Spinal cord (tissue), 10 donors: ENCODE data around the gene HGS. TPM values are rescaled to one million over a fixed set of nuclear protein-coding genes. Genes with fewer than 3 reads are reported as not detected.
"Not testable (repeated sequence)": the region's sequence is repeated elsewhere in the genome, so short reads cannot be mapped to it uniquely, and the experiment has no call there.

Source experiments
- DNase-seq, 6 donors: peaks; one replicate each; pipeline versions ENCODE4 v3.0.0 to v3.0.0-alpha.2; 2013 to 2015; ENCODE audit warnings: low spot score in 6 of 6, low read depth in 4 of 6
- H3K27ac ChIP-seq: one replicate; pipeline ENCODE4 v1.5.1; 2013; ENCODE audit warnings: low read depth, low read length, control low read depth
- H3K27me3 ChIP-seq: one replicate; pipeline ENCODE4 v1.6.1; 2013; ENCODE audit warnings: low read length; ENCODE audit not compliant: control insufficient read depth, insufficient read depth
- H3K36me3 ChIP-seq: one replicate; pipeline ENCODE4 v1.6.1; 2013; ENCODE audit warnings: low read length; ENCODE audit not compliant: control insufficient read depth, insufficient read depth
- H3K4me1 ChIP-seq: one replicate; pipeline ENCODE4 v1.6.1; 2013; ENCODE audit warnings: low read length; ENCODE audit not compliant: control insufficient read depth, insufficient read depth
- H3K4me3 ChIP-seq: one replicate; pipeline ENCODE4 v1.5.1; 2013; ENCODE audit warnings: low read depth, low read length, control low read depth
- H3K9me3 ChIP-seq: one replicate; pipeline ENCODE4 v1.6.1; 2013; ENCODE audit warnings: low read length; ENCODE audit not compliant: control insufficient read depth, insufficient read depth
- WGBS: methylation state at CpG from one replicate; pipeline ENCODE4 v1.1.5; 2013; ENCODE audit warnings: missing lambda C conversion rate; ENCODE audit not compliant: insufficient coverage; 5-methylcytosine and 5-hydroxymethylcytosine counted together
- polyA plus RNA-seq, 2 donors: library from polyadenylated mRNA; unstranded; fragments of 120-200 nt; gene quantifications; one replicate each; pipeline ENCODE4 v1.2.1, GENCODE V29; 2013; ENCODE audit not compliant: insufficient read length in 2 of 2
- small RNA-seq: library from RNA; depleted of rRNA; stranded (forward); fragments of <200 nt; gene quantifications from one replicate; pipeline ENCODE3, GENCODE V24; 2014; ENCODE audit warnings: low replicate concordance
- total RNA-seq, 2 donors: library from RNA; depleted of rRNA in 1 of 2; stranded (reverse); fragments of 120-200 nt in 1 of 2; fragments of >200 nt in 1 of 2; gene quantifications; one replicate each; pipeline versions ENCODE4 v1.2.3 to v1.2.4, GENCODE V29; 2013 to 2014
- donor health status: healthy.

HGS gene
- total and polyA plus RNA-seq, 4 donors: 37.9 to 128 (median 87.1) TPM

- H3K4me3 ChIP-seq, H3K36me3 ChIP-seq, H3K27me3 ChIP-seq, H3K9me3 ChIP-seq, H3K4me1 ChIP-seq, H3K27ac ChIP-seq, DNase-seq: not testable (repeated sequence)
- 94% methylated on average over 6 of the region's 8 CpGs for WGBS
Observed at GRCh38 chr17:81739593-81739992, 55.8 kb downstream of the HGS start.

GRCh38 chr17:81740395-81740961 is 56.7 kb downstream of the HGS start:
- Histone ChIP-seq H3K27ac (no peak overlapping the region), H3K27me3 (no peaks in the 10 kb centered on the region), H3K4me1 (peaks cover 5% of the 10 kb centered on the region), H3K4me3 (no peak overlapping the region), H3K36me3 (no peaks in the 10 kb centered on the region), H3K9me3 (no peaks in the 10 kb centered on the region)
- WGBS: 57% methylated on average over 25 of the region's 28 CpGs
- no peak for DNase-seq

GRCh38 chr17:81741049-81741593 is 57.3 kb downstream of the HGS start:
- H3K9me3 ChIP-seq: no peaks in the 10 kb centered on the region
- H3K27ac ChIP-seq: no peak overlapping the region
- H3K4me1 ChIP-seq: peaks cover 1% of the 10 kb centered on the region
- H3K36me3 ChIP-seq: no peaks in the 10 kb centered on the region
- H3K4me3 ChIP-seq: no peak overlapping the region
- WGBS: 60% methylated on average over 15 of the region's 22 CpGs
- no peak for DNase-seq
- H3K27me3 ChIP-seq: no peaks in the 10 kb centered on the region

- Histone ChIP-seq H3K27ac (no peak overlapping the region), H3K27me3 (no peaks in the 10 kb centered on the region), H3K9me3 (no peaks in the 10 kb centered on the region), H3K4me1 (no peaks in the 10 kb centered on the region), H3K36me3 (no peaks in the 10 kb centered on the region), H3K4me3 (no peak overlapping the region)
- 65% methylated on average over 25 of the region's 26 CpGs for WGBS
- DNase-seq: no peak
Observed at GRCh38 chr17:81741594-81742452, 58.0 kb downstream of the HGS start.

Small RNA genes within 50 kb of the gene (small RNA-seq; reads per million reads assigned to genes)
- gene MIR6786: not detected

Other genes with a start within 250 kb of the HGS start
- 1,000 to 10,000 TPM; 1,777 to 2,883 TPM for gene ACTG1, start 171.2 kb upstream of the HGS start, total RNA-seq
- 1,000 to 10,000 TPM; 3,154 to 3,460 TPM for gene ACTG1, start 171.2 kb upstream of the HGS start, polyA plus RNA-seq
- 1 to 10 TPM in 1 of 2 donors, under 1 TPM in 1; 0.89 to 1.7 TPM for gene FSCN2, start 155.6 kb upstream of the HGS start, total RNA-seq
- 1 to 10 TPM; 1.5 to 3.1 TPM for gene FSCN2, start 155.6 kb upstream of the HGS start, polyA plus RNA-seq
- 10 to 100 TPM; 16.9 to 22.8 TPM for gene FAAP100, start 131.7 kb upstream of the HGS start, total RNA-seq
- 10 to 100 TPM; 55.5 to 70.9 TPM for gene FAAP100, start 131.7 kb upstream of the HGS start, polyA plus RNA-seq
- 10 to 100 TPM; 38.8 to 40.1 TPM for gene NPLOC4, start 46.9 kb upstream of the HGS start, total RNA-seq
- gene NPLOC4, start 46.9 kb upstream of the HGS start, polyA plus RNA-seq: 10 to 100 TPM; 46.0 to 60.6 TPM
- gene TSPAN10, start 46.8 kb upstream of the HGS start, total RNA-seq: 1 to 10 TPM in 1 of 2 donors, under 1 TPM in 1; 0.69 to 1.3 TPM
- 1 to 10 TPM; 1.2 to 1.6 TPM for gene TSPAN10, start 46.8 kb upstream of the HGS start, polyA plus RNA-seq
- gene PDE6G, start 27.5 kb upstream of the HGS start, total RNA-seq: 1 to 10 TPM in 1 of 2 donors, not detected in 1; 3.7 TPM
- 1 to 10 TPM; 1.9 to 2.0 TPM for gene PDE6G, start 27.5 kb upstream of the HGS start, polyA plus RNA-seq
- 10 to 100 TPM; 10.1 to 35.6 TPM for gene OXLD1, start 17.4 kb upstream of the HGS start, total RNA-seq
- 10 to 100 TPM; 20.9 to 27.1 TPM for gene OXLD1, start 17.4 kb upstream of the HGS start, polyA plus RNA-seq
- 10 to 100 TPM in 1 of 2 donors, 1 to 10 TPM in 1; 3.9 to 11.9 TPM for gene CCDC137, start 17.3 kb upstream of the HGS start, total RNA-seq
- gene CCDC137, start 17.3 kb upstream of the HGS start, polyA plus RNA-seq: 10 to 100 TPM; 21.1 to 25.9 TPM
- 10 to 100 TPM; 43.2 to 57.1 TPM for gene ARL16, start 214 bp upstream of the HGS start, total RNA-seq
- gene ARL16, start 214 bp upstream of the HGS start, polyA plus RNA-seq: 10 to 100 TPM; 64.8 to 69.1 TPM
- gene MRPL12, start 19.4 kb downstream of the HGS start, total RNA-seq: 10 to 100 TPM in 1 of 2 donors, 1 to 10 TPM in 1; 9.2 to 10.7 TPM
- gene MRPL12, start 19.4 kb downstream of the HGS start, polyA plus RNA-seq: 10 to 100 TPM; 74.5 to 76.0 TPM
- 10 to 100 TPM in 1 of 2 donors, 1 to 10 TPM in 1; 6.1 to 10.4 TPM for gene SLC25A10, start 28.3 kb downstream of the HGS start, total RNA-seq
- 10 to 100 TPM; 14.1 to 15.2 TPM for gene SLC25A10, start 28.3 kb downstream of the HGS start, polyA plus RNA-seq
- under 1 TPM; 0.50 to 0.99 TPM for gene GCGR, start 120.1 kb downstream of the HGS start, total RNA-seq
- 1 to 10 TPM in 1 of 2 donors, not detected in 1; 1.3 TPM for gene GCGR, start 120.1 kb downstream of the HGS start, polyA plus RNA-seq
- 100 to 1,000 TPM in 1 of 2 donors, 10 to 100 TPM in 1; 51.0 to 146 TPM for gene MCRIP1, start 149.3 kb downstream of the HGS start, total RNA-seq
- gene MCRIP1, start 149.3 kb downstream of the HGS start, polyA plus RNA-seq: 100 to 1,000 TPM; 216 to 234 TPM
- gene PPP1R27, start 151.0 kb downstream of the HGS start, total RNA-seq: under 1 TPM in 1 of 2 donors, not detected in 1; 0.17 TPM
- under 1 TPM in 1 of 2 donors, not detected in 1; 0.18 TPM for gene PPP1R27, start 151.0 kb downstream of the HGS start, polyA plus RNA-seq
- 100 to 1,000 TPM; 143 to 443 TPM for gene P4HB, start 176.5 kb downstream of the HGS start, total RNA-seq
- gene P4HB, start 176.5 kb downstream of the HGS start, polyA plus RNA-seq: 100 to 1,000 TPM; 254 to 311 TPM
- gene ARHGDIA, start 187.3 kb downstream of the HGS start, total RNA-seq: 100 to 1,000 TPM in 1 of 2 donors, 10 to 100 TPM in 1; 46.6 to 158 TPM
- gene ARHGDIA, start 187.3 kb downstream of the HGS start, polyA plus RNA-seq: 100 to 1,000 TPM; 318 to 319 TPM
- 10 to 100 TPM; 54.6 to 77.1 TPM for gene ALYREF, start 207.6 kb downstream of the HGS start, total RNA-seq
- 10 to 100 TPM; 77.4 to 84.5 TPM for gene ALYREF, start 207.6 kb downstream of the HGS start, polyA plus RNA-seq
- gene ANAPC11, start 207.7 kb downstream of the HGS start, total RNA-seq: 100 to 1,000 TPM in 1 of 2 donors, 10 to 100 TPM in 1; 53.8 to 120 TPM
- gene ANAPC11, start 207.7 kb downstream of the HGS start, polyA plus RNA-seq: 100 to 1,000 TPM; 142 to 144 TPM
- 1 to 10 TPM; 1.1 to 4.4 TPM for gene NPB, start 218.2 kb downstream of the HGS start, total RNA-seq
- 1 to 10 TPM; 2.1 to 3.8 TPM for gene NPB, start 218.2 kb downstream of the HGS start, polyA plus RNA-seq
- gene PCYT2, start 227.4 kb downstream of the HGS start, total RNA-seq: 10 to 100 TPM; 31.4 to 36.4 TPM
- 10 to 100 TPM; 62.9 to 67.4 TPM for gene PCYT2, start 227.4 kb downstream of the HGS start, polyA plus RNA-seq
- gene SIRT7, start 234.2 kb downstream of the HGS start, total RNA-seq: 10 to 100 TPM in 1 of 2 donors, 1 to 10 TPM in 1; 5.8 to 11.8 TPM
- gene SIRT7, start 234.2 kb downstream of the HGS start, polyA plus RNA-seq: 10 to 100 TPM; 18.9 to 24.2 TPM
- 10 to 100 TPM; 10.8 to 13.0 TPM for gene MAFG, start 243.7 kb downstream of the HGS start, total RNA-seq
- gene MAFG, start 243.7 kb downstream of the HGS start, polyA plus RNA-seq: 10 to 100 TPM; 21.5 to 24.2 TPM